IPS-15b (cell line): ENCODE data around the gene ADAM29.
"Not testable (repeated sequence)": the region's sequence is repeated elsewhere in the genome, so short reads cannot be mapped to it uniquely, and the experiment has no call there.

ENCODE experiments used
- H3K27me3 ChIP-seq: one replicate; pipeline ENCODE4 v1.6.1; 2013; ENCODE audit warnings: low read length; ENCODE audit not compliant: control insufficient read depth, insufficient read depth
- H3K36me3 ChIP-seq: one replicate; pipeline ENCODE4 v1.6.1; 2013; ENCODE audit warnings: low read length; ENCODE audit not compliant: control insufficient read depth, insufficient read depth
- H3K4me1 ChIP-seq: one replicate; pipeline ENCODE4 v1.6.1; 2013; ENCODE audit warnings: mild to moderate bottlenecking, low read length; ENCODE audit not compliant: control insufficient read depth, insufficient read depth
- H3K4me3 ChIP-seq: one replicate; pipeline ENCODE4 v1.5.1; 2013; ENCODE audit warnings: low read depth, low read length
- H3K9ac ChIP-seq: one replicate; pipeline ENCODE4 v1.6.1; 2013; ENCODE audit warnings: low read depth, mild to moderate bottlenecking, low read length
- H3K9me3 ChIP-seq: one replicate; pipeline ENCODE4 v1.6.1; 2013; ENCODE audit warnings: mild to moderate bottlenecking, low read length; ENCODE audit not compliant: control insufficient read depth, insufficient read depth

ADAM29 gene

DNA sequence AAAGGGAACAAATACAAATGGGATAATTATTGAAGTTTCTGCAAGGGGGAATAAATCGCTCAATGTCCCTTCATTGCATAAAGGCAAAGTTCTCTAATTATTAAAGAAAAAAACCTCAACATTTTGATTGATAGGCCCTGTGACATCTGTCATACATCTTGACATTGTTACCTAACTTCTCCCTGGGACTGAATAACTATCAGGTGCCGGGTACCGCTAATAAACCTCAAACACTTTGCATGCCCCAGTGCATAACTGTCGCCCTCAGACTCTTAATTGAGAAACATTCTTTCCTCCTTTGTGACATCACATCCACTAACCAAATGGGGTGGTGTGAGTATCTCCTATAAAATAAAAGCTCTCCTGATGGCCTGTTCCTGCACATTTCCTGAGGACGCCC lies at the start of gene ADAM29:
ADAM29 (plus strand) TSS at position 301 of the 400 bp plus-strand sequence. CDS start 57,168 bp downstream, outside the sequence.
- Histone ChIP-seq H3K4me1 (no peaks in the 10 kb centered on the region), H3K36me3 (no peaks in the 10 kb centered on the region), H3K27me3 (no peaks in the 10 kb centered on the region), H3K9me3 (no peaks in the 10 kb centered on the region), H3K9ac (no peak within 1 kb of the TSS), H3K4me3 (no peak within 1 kb of the TSS)

DNA sequence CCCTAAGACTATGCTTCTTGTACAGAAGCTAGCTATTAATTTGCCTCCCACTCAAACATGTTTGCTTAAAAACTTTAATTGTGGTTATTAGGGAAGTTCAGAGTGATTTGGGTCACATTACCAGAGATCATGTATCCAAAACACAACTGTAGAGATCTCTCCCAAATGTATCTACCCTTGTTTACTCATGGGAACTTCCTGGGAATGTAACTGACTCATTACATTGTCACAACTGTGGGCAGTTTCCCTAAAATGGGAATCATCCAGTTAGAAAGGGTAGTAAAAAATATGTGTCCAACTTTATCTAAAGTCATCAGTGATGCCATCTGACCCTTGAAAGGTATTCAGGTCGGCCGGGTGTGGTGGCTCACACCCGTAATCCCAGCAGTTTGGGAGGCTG lies 48.8 kb upstream of the ADAM29 start:
- Histone ChIP-seq H3K4me3 (no peak overlapping the region), H3K36me3 (no peaks in the 10 kb centered on the region), H3K27me3 (no peaks in the 10 kb centered on the region), H3K4me1 (no peaks in the 10 kb centered on the region), H3K9ac (no peak overlapping the region), H3K9me3 (no peaks in the 10 kb centered on the region)

DNA sequence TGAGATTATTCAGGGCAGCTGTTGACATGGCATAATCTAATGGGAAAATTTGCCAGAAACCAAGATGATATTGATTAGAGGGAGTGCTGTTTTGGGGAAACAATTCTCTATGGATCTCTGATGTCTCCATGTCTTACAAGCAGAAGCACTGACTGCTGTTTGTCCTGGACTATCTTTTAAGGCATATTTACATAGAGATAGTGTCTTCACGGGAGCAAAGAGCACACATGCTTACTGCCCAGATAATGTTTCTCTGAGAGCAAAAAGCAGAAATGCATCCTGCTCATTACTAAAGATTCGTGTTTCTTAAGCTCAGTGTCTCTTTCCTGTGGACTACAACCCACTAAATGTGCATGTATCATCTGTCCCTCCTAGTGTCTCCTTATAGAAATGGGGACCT lies 47.8 kb upstream of the ADAM29 start:
- no peaks in the 10 kb centered on the region for H3K36me3 ChIP-seq
- H3K27me3 ChIP-seq, result no peaks in the 10 kb centered on the region
- no peaks in the 10 kb centered on the region for H3K9me3 ChIP-seq
- H3K9ac ChIP-seq, result no peak overlapping the region
- no peaks in the 10 kb centered on the region for H3K4me1 ChIP-seq
- H3K4me3 ChIP-seq, result no peak overlapping the region

DNA sequence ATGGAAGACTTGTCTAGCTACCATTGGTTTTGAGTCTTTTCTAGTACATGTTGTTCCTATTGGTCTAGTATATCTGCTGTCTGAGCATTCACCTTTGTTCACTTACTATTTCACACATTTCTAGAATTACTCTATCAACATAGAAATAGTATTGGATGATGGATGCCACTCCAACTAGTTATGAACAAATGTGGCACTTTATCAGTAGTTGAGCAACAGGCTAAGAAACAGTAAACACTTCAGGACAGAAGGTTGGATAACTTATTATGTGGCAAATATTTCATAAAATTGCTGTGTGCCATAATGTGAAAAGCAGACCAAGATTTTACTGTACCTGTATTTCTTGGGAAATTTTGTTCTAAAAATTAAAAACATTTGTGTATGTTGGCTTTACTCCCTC lies 46.8 kb upstream of the ADAM29 start:
- no peaks in the 10 kb centered on the region for H3K4me1 ChIP-seq
- H3K4me3 ChIP-seq, result no peak overlapping the region
- H3K9me3 ChIP-seq, result no peaks in the 10 kb centered on the region
- H3K27me3 ChIP-seq, result no peaks in the 10 kb centered on the region
- H3K36me3 ChIP-seq, result no peaks in the 10 kb centered on the region
- H3K9ac ChIP-seq, result no peak overlapping the region

DNA sequence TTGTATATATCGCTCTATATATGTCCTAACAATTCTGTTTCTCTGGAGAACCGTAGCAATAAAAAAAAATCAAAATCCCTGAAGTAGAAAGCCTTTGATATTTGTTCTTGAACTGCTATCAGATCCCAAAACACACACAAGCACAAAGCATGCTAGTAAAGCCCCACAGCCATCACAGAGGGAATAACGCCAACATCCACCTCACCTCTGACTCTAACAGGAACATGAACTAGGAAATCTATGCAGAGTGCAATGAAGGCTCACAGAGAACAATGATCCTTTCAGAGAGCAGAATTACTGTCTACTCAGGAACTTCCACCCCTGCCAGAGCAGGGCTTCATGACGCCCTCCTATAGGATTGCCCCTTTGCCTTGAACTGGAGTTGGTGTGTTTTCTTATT lies 45.0 kb upstream of the ADAM29 start:
- not testable (repeated sequence) for H3K9ac ChIP-seq, H3K4me3 ChIP-seq, H3K36me3 ChIP-seq, H3K9me3 ChIP-seq, H3K27me3 ChIP-seq, H3K4me1 ChIP-seq

DNA sequence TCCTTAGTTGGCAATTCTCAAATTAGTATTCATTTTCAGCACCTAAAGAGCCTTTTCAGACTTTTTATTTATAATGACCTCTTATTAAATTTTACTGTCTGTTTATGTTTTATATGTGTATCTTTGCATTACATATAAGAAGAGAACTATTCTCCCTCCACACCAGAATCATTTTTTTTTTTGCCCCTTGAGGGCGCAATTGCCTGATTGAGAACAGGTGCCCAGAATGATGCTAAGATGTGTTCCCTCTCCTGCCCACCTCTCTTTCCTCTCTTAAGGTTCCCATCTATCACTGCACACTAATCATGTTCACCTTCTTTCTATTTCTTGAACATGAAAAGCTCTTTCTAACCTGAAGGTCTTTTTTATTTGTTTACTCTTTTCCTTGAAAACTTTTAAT lies 44.2 kb upstream of the ADAM29 start:
- no peaks in the 10 kb centered on the region for H3K9me3 ChIP-seq
- H3K4me3 ChIP-seq, result no peak overlapping the region
- no peaks in the 10 kb centered on the region for H3K36me3 ChIP-seq
- H3K4me1 ChIP-seq, result no peaks in the 10 kb centered on the region
- no peak overlapping the region for H3K9ac ChIP-seq
- H3K27me3 ChIP-seq, result no peaks in the 10 kb centered on the region

DNA sequence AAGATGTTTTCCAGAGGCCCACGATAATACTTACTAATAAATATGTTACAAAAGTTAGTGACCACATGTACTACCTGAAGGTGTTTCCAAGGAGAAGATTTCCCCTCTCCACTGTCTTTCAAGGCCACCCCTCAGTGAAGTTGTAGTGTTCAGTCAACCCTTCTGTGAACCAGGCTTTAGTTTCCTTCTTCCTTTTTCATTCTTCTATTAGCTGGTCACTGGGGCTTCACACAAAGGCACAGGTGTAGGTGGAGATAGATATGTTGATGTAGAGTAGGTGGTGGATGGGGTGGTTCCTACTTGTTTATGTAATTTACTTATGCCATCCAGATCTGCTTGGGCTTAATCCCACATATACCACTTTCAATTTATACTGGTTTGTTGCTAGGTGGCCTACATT lies 43.3 kb upstream of the ADAM29 start:
- Histone ChIP-seq H3K4me1 (no peaks in the 10 kb centered on the region), H3K9ac (no peak overlapping the region), H3K36me3 (no peaks in the 10 kb centered on the region), H3K4me3 (no peak overlapping the region), H3K9me3 (no peaks in the 10 kb centered on the region), H3K27me3 (no peaks in the 10 kb centered on the region)

DNA sequence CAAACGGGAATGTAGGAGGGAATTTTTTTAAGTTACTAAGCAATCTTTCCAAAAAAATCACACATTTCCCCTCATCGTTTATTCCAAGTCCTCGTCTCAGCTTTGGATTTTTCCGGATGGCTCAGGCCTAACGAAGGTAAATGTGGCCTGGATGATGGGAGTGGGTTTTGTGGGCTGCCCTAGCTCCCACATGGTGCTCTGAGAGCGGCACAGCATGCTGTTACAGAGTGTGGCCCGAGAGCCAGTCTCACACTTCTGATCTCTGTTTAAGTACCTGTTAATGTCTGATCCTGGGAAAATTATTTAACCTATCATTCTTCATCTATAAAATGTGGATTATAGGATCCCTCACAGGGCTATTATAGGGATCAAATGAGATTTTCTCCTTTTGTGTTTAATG lies 38.2 kb upstream of the ADAM29 start:
- H3K4me1 ChIP-seq, result no peaks in the 10 kb centered on the region
- no peaks in the 10 kb centered on the region for H3K9me3 ChIP-seq
- no peak overlapping the region for H3K4me3 ChIP-seq
- H3K36me3 ChIP-seq, result no peaks in the 10 kb centered on the region
- H3K27me3 ChIP-seq, result no peaks in the 10 kb centered on the region
- no peak overlapping the region for H3K9ac ChIP-seq

DNA sequence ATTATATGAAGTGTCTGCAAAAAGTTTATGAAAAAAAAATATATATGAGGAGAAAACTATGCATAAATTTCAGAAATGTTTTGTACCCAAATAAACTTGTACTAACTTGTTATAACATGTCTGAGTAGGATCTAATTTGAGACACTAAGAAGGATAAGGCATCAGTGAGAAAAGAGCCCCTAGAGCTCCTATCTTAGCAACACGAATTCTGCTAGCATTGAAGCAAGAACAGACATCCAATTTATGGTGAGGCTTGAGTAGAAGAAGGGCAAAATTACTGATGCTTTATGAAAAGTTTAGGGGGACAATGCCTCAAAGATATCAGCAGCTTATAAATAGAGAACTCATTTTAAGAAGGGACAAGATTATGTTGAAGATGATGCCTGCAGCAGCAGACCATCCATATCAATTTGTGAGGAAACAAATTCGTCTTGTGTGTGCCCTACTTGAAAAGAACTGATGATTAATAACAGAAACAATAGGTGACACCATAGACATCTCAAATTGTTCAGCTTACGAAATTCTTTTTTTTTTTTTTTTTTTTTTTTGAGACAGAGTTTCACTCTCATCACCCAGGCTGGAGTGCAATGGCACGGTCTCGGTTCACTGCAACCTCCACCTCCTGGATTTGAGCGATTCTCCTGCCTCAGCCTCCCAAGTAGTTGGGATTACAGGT lies 35.7 kb upstream of the ADAM29 start:
- Histone ChIP-seq H3K4me1 (no peaks in the 10 kb centered on the region), H3K27me3 (no peaks in the 10 kb centered on the region), H3K4me3 (no peak overlapping the region), H3K36me3 (no peaks in the 10 kb centered on the region), H3K9me3 (no peaks in the 10 kb centered on the region), H3K9ac (no peak overlapping the region)

DNA sequence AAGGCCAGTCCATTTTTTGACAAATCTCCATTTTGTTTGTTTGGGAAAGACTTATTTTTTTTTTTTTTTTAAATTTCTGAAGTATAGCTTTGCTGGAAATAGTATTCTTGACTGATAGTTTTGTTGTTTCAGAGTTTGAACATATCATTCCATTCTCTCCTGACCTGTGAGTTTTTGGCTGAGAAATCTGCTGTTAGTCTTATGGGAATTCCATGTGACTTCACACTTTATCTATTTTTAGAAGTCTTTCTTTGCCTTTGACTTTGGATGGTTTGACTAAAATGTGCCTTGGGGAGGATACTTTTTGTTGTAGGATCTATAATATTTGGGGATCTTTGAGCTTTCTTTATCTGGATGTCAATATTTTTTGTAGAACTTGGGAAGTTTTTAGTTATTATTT lies 10.7 kb upstream of the ADAM29 start:
- Histone ChIP-seq H3K9me3 (no peaks in the 10 kb centered on the region), H3K4me1 (no peaks in the 10 kb centered on the region)

DNA sequence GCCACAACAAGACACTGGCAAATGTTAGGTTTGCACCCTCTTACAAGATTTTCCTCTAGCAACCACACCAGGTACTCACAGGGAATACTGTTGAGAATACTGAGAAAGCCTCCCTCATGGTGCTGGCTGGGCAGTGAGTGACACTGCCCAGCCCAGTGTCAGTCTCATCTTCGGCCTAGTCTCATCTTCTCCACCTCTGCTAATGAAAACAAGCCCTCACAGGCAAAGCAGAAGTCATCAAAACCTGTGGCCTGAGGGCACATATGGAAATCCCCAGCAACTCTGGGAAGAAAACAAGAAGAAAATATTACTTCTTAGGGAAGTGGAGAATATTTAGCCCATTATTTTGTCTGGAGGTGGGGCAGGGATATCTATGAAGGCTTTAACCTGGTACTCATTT lies 7.9 kb upstream of the ADAM29 start:
- H3K9ac ChIP-seq, result no peak overlapping the region
- no peaks in the 10 kb centered on the region for H3K27me3 ChIP-seq
- no peaks in the 10 kb centered on the region for H3K36me3 ChIP-seq
- no peak overlapping the region for H3K4me3 ChIP-seq
- no peaks in the 10 kb centered on the region for H3K4me1 ChIP-seq
- H3K9me3 ChIP-seq, result no peaks in the 10 kb centered on the region

More for the DNA sequence above, 10.7 kb upstream of the ADAM29 start:
- H3K4me3 ChIP-seq, result no peak overlapping the region
- H3K9ac ChIP-seq, result no peak overlapping the region
- no peaks in the 10 kb centered on the region for H3K36me3 ChIP-seq
- H3K27me3 ChIP-seq, result no peaks in the 10 kb centered on the region

DNA sequence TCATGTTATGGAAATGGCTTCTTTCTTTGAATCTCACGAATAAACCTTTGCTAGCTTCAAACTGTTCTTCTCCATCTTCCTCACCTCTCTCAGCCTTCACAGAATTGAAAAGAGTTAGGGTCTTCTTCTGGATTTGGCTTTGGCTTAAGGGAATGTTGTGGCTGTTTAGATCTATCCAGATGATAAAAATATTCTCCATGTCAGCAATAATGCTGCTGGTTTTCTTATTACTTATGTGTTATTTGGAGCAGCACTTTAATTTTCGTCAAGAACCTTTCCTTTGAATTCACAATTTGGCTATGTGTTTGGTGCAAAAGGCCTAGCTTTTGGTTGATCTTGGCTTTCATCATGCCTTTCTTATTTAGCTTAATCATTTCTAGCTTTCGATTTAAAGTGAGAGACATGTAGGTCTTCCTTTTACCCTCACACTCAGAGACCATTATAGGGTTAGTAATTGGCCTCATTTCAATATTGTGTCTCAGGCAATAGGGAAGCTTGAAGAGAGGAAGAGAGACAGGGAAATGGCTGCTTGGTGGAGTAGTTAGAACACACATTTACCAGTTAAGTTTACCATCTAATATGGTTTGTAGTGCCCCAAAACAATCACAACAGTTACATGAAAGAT lies 5.1 kb upstream of the ADAM29 start:
- no peak overlapping the region for H3K4me3 ChIP-seq
- H3K4me1 ChIP-seq, result no peaks in the 10 kb centered on the region
- no peak overlapping the region for H3K9ac ChIP-seq
- H3K27me3 ChIP-seq, result no peaks in the 10 kb centered on the region
- no peaks in the 10 kb centered on the region for H3K9me3 ChIP-seq
- no peaks in the 10 kb centered on the region for H3K36me3 ChIP-seq
